ENCODE data around the gene BCAS3.
"Not testable (repeated sequence)": the region's sequence is repeated elsewhere in the genome, so short reads cannot be mapped to it uniquely, and the experiment has no call there.

BCAS3 gene

GRCh38 chr17:60677308-60678117, at the start of gene BCAS3:
TSS of gene BCAS3 (plus strand) at chr17:60677851.
- DNase-seq, result peak; percentile 91 to 99 (median 96)

GRCh38 chr17:60628252-60628889, 49.3 kb upstream of the BCAS3 start:
- no peak for DNase-seq

GRCh38 chr17:60629120-60629519, 48.5 kb upstream of the BCAS3 start:
- no peak for DNase-seq

GRCh38 chr17:60630352-60630751, 47.3 kb upstream of the BCAS3 start:
- no peak for DNase-seq

- DNase-seq, result no peak
Observed at GRCh38 chr17:60631119-60631518, 46.5 kb upstream of the BCAS3 start.

GRCh38 chr17:60637683-60638082, 40.0 kb upstream of the BCAS3 start:
- no peak for DNase-seq

- DNase-seq, result no peak
Observed at GRCh38 chr17:60639019-60639330, 38.7 kb upstream of the BCAS3 start.

- DNase-seq, result no peak
Observed at GRCh38 chr17:60640503-60640902, 37.1 kb upstream of the BCAS3 start.

GRCh38 chr17:60641126-60641525, 36.5 kb upstream of the BCAS3 start:
- no peak for DNase-seq

- peak in 5 of 6 experiments; percentile 18 to 57 (median 32) for DNase-seq
Observed at GRCh38 chr17:60641810-60642220, 35.8 kb upstream of the BCAS3 start.

- DNase-seq, result no peak
Observed at GRCh38 chr17:60645918-60646523, 31.6 kb upstream of the BCAS3 start.

GRCh38 chr17:60646701-60647100, 30.9 kb upstream of the BCAS3 start:
- no peak for DNase-seq

GRCh38 chr17:60647705-60648104, 29.9 kb upstream of the BCAS3 start:
- DNase-seq, result no peak

- no peak for DNase-seq
Observed at GRCh38 chr17:60652454-60653247, 25.0 kb upstream of the BCAS3 start.

- no peak for DNase-seq
Observed at GRCh38 chr17:60653569-60653968, 24.1 kb upstream of the BCAS3 start.

- DNase-seq, result no peak
Observed at GRCh38 chr17:60656499-60656898, 21.2 kb upstream of the BCAS3 start.

GRCh38 chr17:60659156-60659555, 18.5 kb upstream of the BCAS3 start:
- DNase-seq, result no peak

GRCh38 chr17:60661489-60661888, 16.2 kb upstream of the BCAS3 start:
- DNase-seq, result no peak

GRCh38 chr17:60664022-60664421, 13.6 kb upstream of the BCAS3 start:
- no peak for DNase-seq

- DNase-seq, result no peak
Observed at GRCh38 chr17:60665602-60666001, 12.0 kb upstream of the BCAS3 start.

GRCh38 chr17:60668741-60669140, 8.9 kb upstream of the BCAS3 start:
- DNase-seq, result not testable (repeated sequence)

GRCh38 chr17:60671482-60671881, 6.2 kb upstream of the BCAS3 start:
- DNase-seq, result no peak

GRCh38 chr17:60674637-60675036, 3.0 kb upstream of the BCAS3 start:
- DNase-seq, result not testable (repeated sequence)
